PC-9 (cell line): ENCODE measurements around the gene SERTAD3. TPM values are rescaled to one million over a fixed set of nuclear protein-coding genes. Genes with fewer than 3 reads are reported as not detected.
"Not testable (repeated sequence)": the region's sequence is repeated elsewhere in the genome, so short reads cannot be mapped to it uniquely, and the experiment has no call there.

Source experiments
- BruUV-seq: library from RNA; stranded (reverse); fragments of 400-500 nt; replicated peaks from 2 replicates; lab custom pipeline; 2021; lab: Mats Ljungman, UMichigan
- CTCF ChIA-PET: fragments of 300-600 bp; sonication (Branson Sonifier 250); formaldehyde crosslinking; loops from one replicate; lab custom pipeline; 2022; ENCODE audit warnings: antibody characterized with exemption; lab: Charles Lee
- POLR2A ChIA-PET: fragments of 300-600 bp; sonication (Branson Sonifier 250); formaldehyde crosslinking; loops from one replicate; lab custom pipeline; 2022; ENCODE audit warnings: antibody characterized with exemption; ENCODE audit not compliant: unreplicated experiment; lab: Charles Lee
- DNase-seq, 2 experiments: peaks; one replicate each; pipeline versions ENCODE4 v3.0.0 to v3.0.0-alpha.2; 2015 to 2022; ENCODE audit warnings: mixed read lengths in 1 of 2
- H2AFZ ChIP-seq: fragments of 200-600 bp; sonication (generic); 2 replicates; pipeline ENCODE4 v1.8.1; 2017; ENCODE audit warnings: antibody characterized with exemption
- H3F3A ChIP-seq: fragments of 200-600 bp; sonication (generic); 2 replicates; pipeline ENCODE4 v1.8.1; 2017; ENCODE audit warnings: antibody characterized with exemption, mild to moderate bottlenecking, low read depth; ENCODE audit not compliant: insufficient read depth
- H3K27ac ChIP-seq: fragments of 200-600 bp; sonication (generic); 2 replicates; pipeline ENCODE4 v1.6.1; 2016; ENCODE audit warnings: mixed run types
- H3K27me3 ChIP-seq: fragments of 200-600 bp; sonication (generic); 2 replicates; pipeline ENCODE4 v1.6.1; 2016; ENCODE audit warnings: low read depth, mixed run types; ENCODE audit not compliant: insufficient read depth
- H3K36me3 ChIP-seq: fragments of 200-600 bp; sonication (generic); 2 replicates; pipeline ENCODE4 v1.6.1; 2016; ENCODE audit warnings: low read depth, mixed run types
- H3K4me1 ChIP-seq: fragments of 200-600 bp; sonication (generic); replicated peaks from 2 replicates; pipeline ENCODE4 v1.6.1; 2016; ENCODE audit warnings: mixed run types; ENCODE audit not compliant: insufficient read depth
- H3K4me2 ChIP-seq: fragments of 200-600 bp; sonication (generic); 2 replicates; pipeline ENCODE4 v1.6.1; 2017; ENCODE audit warnings: mixed run types
- H3K4me3 ChIP-seq: fragments of 200-600 bp; sonication (generic); 2 replicates; pipeline ENCODE4 v1.6.1; 2016; ENCODE audit warnings: mixed run types
- H3K79me2 ChIP-seq: fragments of 200-600 bp; sonication (generic); 2 replicates; pipeline ENCODE4 v1.6.1; 2017; ENCODE audit warnings: low read depth, mixed run types
- H3K9me2 ChIP-seq: fragments of 200-600 bp; sonication (generic); 2 replicates; pipeline ENCODE4 v1.8.1; 2017; ENCODE audit warnings: mild to moderate bottlenecking; ENCODE audit not compliant: insufficient read depth
- H3K9me3 ChIP-seq: fragments of 200-600 bp; sonication (generic); 2 replicates; pipeline ENCODE4 v1.8.1; 2016; ENCODE audit warnings: low read depth; ENCODE audit not compliant: insufficient read depth
- H4K20me1 ChIP-seq: fragments of 200-600 bp; sonication (generic); 2 replicates; pipeline ENCODE4 v1.8.1; 2017; ENCODE audit not compliant: insufficient read depth
- EZH2 ChIP-seq: fragments of 200-600 bp; sonication (generic); IDR thresholded peaks from 2 replicates; pipeline ENCODE4 v1.8.0; 2017; ENCODE audit warnings: antibody characterized with exemption, low read depth
- intact Hi-C: fragments of 100-400 bp; cut with micrococcal nuclease; formaldehyde crosslinking; loops from one replicate; pipeline ENCODE4 v1.10.0; 2022; ENCODE audit not compliant: unreplicated experiment
- total RNA-seq: library from RNA; stranded (reverse); gene quantifications from 2 replicates; pipeline ENCODE4 v1.2.3, GENCODE V29; 2021
- TF ChIP-seq, protein P1 (sequence below): fragments of 200-600 bp; sonication (generic); conservative IDR thresholded peaks from 2 replicates; pipeline ENCODE4 v1.6.1; 2017; ENCODE audit warnings: mixed run types, antibody characterized with exemption, mild to moderate bottlenecking, moderate library complexity

Gene SERTAD3
- total RNA-seq, 1 experiment from 2014 or later, result 41.4 TPM

- no peaks in the 10 kb centered on the region for H3K36me3 ChIP-seq
- intact Hi-C loops, result no loop called here
- H3K4me2 ChIP-seq, result no peak overlapping the region
- BruUV-seq, result no TSS peak
- no peak overlapping the region for H3K4me3 ChIP-seq
- POLR2A ChIA-PET, result no interaction called here
- no peak for TF ChIP-seq EZH2
- TF ChIP-seq, protein P1, sequence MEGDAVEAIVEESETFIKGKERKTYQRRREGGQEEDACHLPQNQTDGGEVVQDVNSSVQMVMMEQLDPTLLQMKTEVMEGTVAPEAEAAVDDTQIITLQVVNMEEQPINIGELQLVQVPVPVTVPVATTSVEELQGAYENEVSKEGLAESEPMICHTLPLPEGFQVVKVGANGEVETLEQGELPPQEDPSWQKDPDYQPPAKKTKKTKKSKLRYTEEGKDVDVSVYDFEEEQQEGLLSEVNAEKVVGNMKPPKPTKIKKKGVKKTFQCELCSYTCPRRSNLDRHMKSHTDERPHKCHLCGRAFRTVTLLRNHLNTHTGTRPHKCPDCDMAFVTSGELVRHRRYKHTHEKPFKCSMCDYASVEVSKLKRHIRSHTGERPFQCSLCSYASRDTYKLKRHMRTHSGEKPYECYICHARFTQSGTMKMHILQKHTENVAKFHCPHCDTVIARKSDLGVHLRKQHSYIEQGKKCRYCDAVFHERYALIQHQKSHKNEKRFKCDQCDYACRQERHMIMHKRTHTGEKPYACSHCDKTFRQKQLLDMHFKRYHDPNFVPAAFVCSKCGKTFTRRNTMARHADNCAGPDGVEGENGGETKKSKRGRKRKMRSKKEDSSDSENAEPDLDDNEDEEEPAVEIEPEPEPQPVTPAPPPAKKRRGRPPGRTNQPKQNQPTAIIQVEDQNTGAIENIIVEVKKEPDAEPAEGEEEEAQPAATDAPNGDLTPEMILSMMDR, result no peak
- no peaks in the 10 kb centered on the region for H3K79me2 ChIP-seq
- H3K27ac ChIP-seq, result no peak overlapping the region
- H3K27me3 ChIP-seq, result no peaks in the 10 kb centered on the region
- no peaks in the 10 kb centered on the region; the same call in 1 of the 2 replicates for H3F3A ChIP-seq
- no peaks in the 10 kb centered on the region for H3K4me1 ChIP-seq
- CTCF ChIA-PET, result no interaction called here
- no peaks in the 10 kb centered on the region for H3K9me3 ChIP-seq
- no peak for DNase-seq
- no peaks in the 10 kb centered on the region for H4K20me1 ChIP-seq
- no peaks in the 10 kb centered on the region for H3K9me2 ChIP-seq
- no peak overlapping the region for H2AFZ ChIP-seq
Observed at GRCh38 chr19:40410030-40410389, 34.1 kb downstream of the SERTAD3 start.

- DNase-seq, H3K27ac ChIP-seq, intact Hi-C loops, H3K27me3 ChIP-seq, H3K36me3 ChIP-seq, H3K9me2 ChIP-seq, H4K20me1 ChIP-seq, H2AFZ ChIP-seq, POLR2A ChIA-PET, H3K4me3 ChIP-seq, H3K9me3 ChIP-seq, H3F3A ChIP-seq, H3K4me2 ChIP-seq, H3K79me2 ChIP-seq, H3K4me1 ChIP-seq, BruUV-seq: not testable (repeated sequence)
- CTCF ChIA-PET, result interaction anchor here (0.7 kb wide), 1 partner anchor 12 kb away, joined by 3 read pairs; no protein-coding TSS in a partner anchor
Observed at GRCh38 chr19:40408598-40408925, 35.6 kb downstream of the SERTAD3 start.

- no peaks in the 10 kb centered on the region for H3K36me3 ChIP-seq
- H3K9me2 ChIP-seq, result no peaks in the 10 kb centered on the region
- DNase-seq, result no peak
- no peaks in the 10 kb centered on the region for H3K79me2 ChIP-seq
- H3K4me2 ChIP-seq, result no peak overlapping the region
- H3K9me3 ChIP-seq, result no peaks in the 10 kb centered on the region
- H3F3A ChIP-seq, result peaks cover 4% of the 10 kb centered on the region; the same call in 1 of the 2 replicates
- no peaks in the 10 kb centered on the region for H4K20me1 ChIP-seq
- H3K27ac ChIP-seq, result no peak overlapping the region
- TF ChIP-seq EZH2, result no peak
- TF ChIP-seq, protein P1, result no peak
- intact Hi-C loops, result no loop called here
- no peak overlapping the region for H2AFZ ChIP-seq
- no peaks in the 10 kb centered on the region for H3K27me3 ChIP-seq
- CTCF ChIA-PET, result interaction anchor here (0.7 kb wide), 1 partner anchor 12 kb away, joined by 3 read pairs; no protein-coding TSS in a partner anchor
- H3K4me3 ChIP-seq, result no peak overlapping the region
- POLR2A ChIA-PET, result no interaction called here
- H3K4me1 ChIP-seq, result peaks cover 4% of the 10 kb centered on the region
- BruUV-seq, result no TSS peak
Observed at GRCh38 chr19:40407714-40408597, 36.2 kb downstream of the SERTAD3 start.
